GM23338 (cell line): ENCODE data around the gene FMO1.

Experiments
- CREB1 ChIP-seq: fragments of 250-450 bp; sonication (Bioruptor Pico); IDR thresholded peaks from 2 replicates; pipeline ENCODE4 v1.5.0; 2020; ENCODE audit warnings: low read depth, mild to moderate bottlenecking, moderate library complexity
- EZH2 ChIP-seq: fragments of 200-600 bp; sonication (generic); IDR thresholded peaks from one replicate; pipeline ENCODE4 v1.8.0; 2017; ENCODE audit warnings: antibody characterized with exemption, mild to moderate bottlenecking, low read depth; ENCODE audit not compliant: unreplicated experiment
- EZH2phosphoT487 ChIP-seq: fragments of 200-600 bp; sonication (generic); IDR thresholded peaks from one replicate; pipeline ENCODE4 v1.8.1; 2018; ENCODE audit warnings: antibody characterized with exemption; ENCODE audit not compliant: unreplicated experiment
- JUNB ChIP-seq: IDR thresholded peaks from one replicate; pipeline ENCODE4 v1.6.1; 2016; ENCODE audit warnings: antibody characterized with exemption; ENCODE audit not compliant: unreplicated experiment
- POLR2AphosphoS5 ChIP-seq: IDR thresholded peaks from 2 replicates; pipeline ENCODE4 v1.6.1; 2016; ENCODE audit warnings: antibody characterized with exemption, low read depth
- TF ChIP-seq, protein P1 (sequence below), 2 experiments: fragments of 200-600 bp in 1 of 2; sonication (generic) in 1 of 2; conservative IDR thresholded peaks; 2 replicates each; pipeline versions ENCODE4 v1.5.1 to v1.6.1; 2016 to 2017; ENCODE audit warnings: antibody characterized with exemption in 2 of 2, low read depth in 2 of 2, mild to moderate bottlenecking in 2 of 2, moderate library complexity in 1 of 2

DNA sequence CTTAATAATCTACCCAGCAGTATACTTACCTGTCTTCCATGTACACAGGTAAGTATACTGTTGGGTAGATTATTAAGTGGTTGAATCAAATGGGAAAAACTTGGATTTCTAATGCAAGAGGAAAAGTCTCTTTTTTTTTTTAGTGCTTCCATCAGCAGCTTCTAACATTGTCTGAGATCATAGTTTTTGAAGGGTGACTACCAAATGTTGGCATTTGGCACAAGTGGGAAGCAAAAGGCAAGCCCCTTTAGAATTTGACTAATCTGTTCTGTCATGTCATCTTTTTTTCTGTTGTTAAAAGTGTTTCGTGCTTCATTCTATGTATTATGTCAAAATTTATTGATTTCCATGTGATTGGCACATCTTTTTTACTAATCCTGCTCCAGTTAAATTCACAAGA lies 547 bp downstream of the FMO1 start:
- TF ChIP-seq, protein P1, sequence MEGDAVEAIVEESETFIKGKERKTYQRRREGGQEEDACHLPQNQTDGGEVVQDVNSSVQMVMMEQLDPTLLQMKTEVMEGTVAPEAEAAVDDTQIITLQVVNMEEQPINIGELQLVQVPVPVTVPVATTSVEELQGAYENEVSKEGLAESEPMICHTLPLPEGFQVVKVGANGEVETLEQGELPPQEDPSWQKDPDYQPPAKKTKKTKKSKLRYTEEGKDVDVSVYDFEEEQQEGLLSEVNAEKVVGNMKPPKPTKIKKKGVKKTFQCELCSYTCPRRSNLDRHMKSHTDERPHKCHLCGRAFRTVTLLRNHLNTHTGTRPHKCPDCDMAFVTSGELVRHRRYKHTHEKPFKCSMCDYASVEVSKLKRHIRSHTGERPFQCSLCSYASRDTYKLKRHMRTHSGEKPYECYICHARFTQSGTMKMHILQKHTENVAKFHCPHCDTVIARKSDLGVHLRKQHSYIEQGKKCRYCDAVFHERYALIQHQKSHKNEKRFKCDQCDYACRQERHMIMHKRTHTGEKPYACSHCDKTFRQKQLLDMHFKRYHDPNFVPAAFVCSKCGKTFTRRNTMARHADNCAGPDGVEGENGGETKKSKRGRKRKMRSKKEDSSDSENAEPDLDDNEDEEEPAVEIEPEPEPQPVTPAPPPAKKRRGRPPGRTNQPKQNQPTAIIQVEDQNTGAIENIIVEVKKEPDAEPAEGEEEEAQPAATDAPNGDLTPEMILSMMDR (conservative IDR thresholded peaks at IDR 0.05; ENCODE audit: low read depth in 2 of 2), result no peak
- TF ChIP-seq JUNB, result no peak
- no peak for TF ChIP-seq EZH2
- TF ChIP-seq EZH2phosphoT487, result no peak
- no peak for TF ChIP-seq POLR2AphosphoS5
- no peak for TF ChIP-seq CREB1 (CRISPR knock-in tag)
